HepG2 (cell line): ENCODE results near the gene MAP3K4. TPM values are rescaled to one million over a fixed set of nuclear protein-coding genes. Genes with fewer than 3 reads are reported as not detected.

Experiments
- AKAP8 ChIP-seq: sonication (generic); formaldehyde crosslinking; IDR thresholded peaks from 2 replicates; pipeline ENCODE4 v1.5.1; 2020; ENCODE audit warnings: mild to moderate bottlenecking, missing genetic modification reagents
- ARID5B ChIP-seq: IDR thresholded peaks from 2 replicates; pipeline ENCODE4 v1.4.0; 2020; ENCODE audit warnings: mild to moderate bottlenecking, missing genetic modification reagents
- CBX2 ChIP-seq, 2 experiments: fragments of 200-600 bp in 1 of 2; sonication (generic); formaldehyde crosslinking in 1 of 2; IDR thresholded peaks; 2 replicates each; pipeline versions ENCODE4 v1.7.0 to v1.8.1; 2018 to 2022; ENCODE audit warnings: low read depth in 2 of 2, low read length in 1 of 2, mild to moderate bottlenecking in 1 of 2, missing genetic modification reagents in 1 of 2
- CHCHD3 ChIP-seq: sonication (generic); formaldehyde crosslinking; IDR thresholded peaks from 2 replicates; pipeline ENCODE4 v1.8.0; 2022; ENCODE audit warnings: mild to moderate bottlenecking, missing genetic modification reagents, moderate library complexity
- ERF ChIP-seq: IDR thresholded peaks from 2 replicates; pipeline ENCODE4 v1.6.1; 2018; ENCODE audit warnings: missing biosample characterization, missing genetic modification reagents
- LRRFIP1 ChIP-seq: sonication (generic); formaldehyde crosslinking; conservative IDR thresholded peaks from 2 replicates; pipeline ENCODE4 v1.4.0; 2020; ENCODE audit warnings: missing genetic modification reagents
- MIER3 ChIP-seq: IDR thresholded peaks from 2 replicates; pipeline ENCODE4 v1.6.1; 2016; ENCODE audit warnings: missing compliant biosample characterization, borderline replicate concordance
- NFE2L1 ChIP-seq: sonication (generic); formaldehyde crosslinking; IDR thresholded peaks from 2 replicates; pipeline ENCODE4 v1.4.0; 2020; ENCODE audit warnings: missing genetic modification reagents, mild to moderate bottlenecking, borderline replicate concordance
- TBX3 ChIP-seq: fragments of 450-650 bp; IDR thresholded peaks from 2 replicates; pipeline ENCODE4 v1.6.1; 2017; ENCODE audit warnings: antibody characterized with exemption, mild to moderate bottlenecking, inconsistent platforms, borderline replicate concordance
- ZFP62 ChIP-seq: sonication (generic); formaldehyde crosslinking; IDR thresholded peaks from 2 replicates; pipeline ENCODE4 v1.4.0; 2020; ENCODE audit warnings: missing genetic modification reagents
- ZNF687 ChIP-seq: sonication (generic); formaldehyde crosslinking; IDR thresholded peaks from 2 replicates; pipeline ENCODE4 v1.5.1; 2020; ENCODE audit warnings: mild to moderate bottlenecking, missing genetic modification reagents, moderate library complexity
- ZNF780A ChIP-seq: sonication (generic); formaldehyde crosslinking; IDR thresholded peaks from 2 replicates; pipeline ENCODE4 v1.8.0; 2022; ENCODE audit warnings: mild to moderate bottlenecking, missing genetic modification reagents, moderate library complexity
- ZNF816 ChIP-seq: sonication (generic); formaldehyde crosslinking; IDR thresholded peaks from 2 replicates; pipeline ENCODE4 v1.8.0; 2022; ENCODE audit warnings: missing genetic modification reagents, mild to moderate bottlenecking, borderline replicate concordance
- polyA plus RNA-seq, 8 experiments: library from polyadenylated mRNA; depleted of rRNA in 3 of 8; stranded (reverse) in 7 of 8; unstranded in 1 of 8; fragments of >200 nt; fragmentation: Illumina TruSeq in 4 of 8; extraction: Trizol in 4 of 8; gene quantifications; 2 replicates each; pipeline versions ENCODE4 v1.2.1 to v1.2.3, GENCODE V29; 2011 to 2016; ENCODE audit warnings: low read depth in 4 of 8, missing spikeins in 1 of 8, mixed read lengths in 1 of 8; ENCODE audit not compliant: insufficient read depth in 1 of 8
- total RNA-seq, 5 experiments: library from RNA; depleted of rRNA; stranded (reverse); fragments of >200 nt; fragmentation: Illumina TruSeq; extraction: Trizol; gene quantifications; 2 replicates each; pipeline ENCODE4 v1.2.3, GENCODE V29; 2016; ENCODE audit warnings: low read depth in 1 of 5

The MAP3K4 gene
- total and polyA plus RNA-seq, 2 of the 13 experiments (the other 11 are each of a cell fraction or from before 2014, with no cell fraction given) = 12.9 to 33.6 TPM

- TF ChIP-seq ZNF687 (CRISPR knock-in tag) = peak; percentile 22; the same call in 1 of the 2 replicates
- no peak for TF ChIP-seq AKAP8 (CRISPR knock-in tag)
- no peak for TF ChIP-seq ZNF816 (CRISPR knock-in tag)
- TF ChIP-seq LRRFIP1 (CRISPR knock-in tag) = no peak
- TF ChIP-seq MIER3 (CRISPR knock-in tag) = no peak; the same call in 1 of the 2 replicates
- TF ChIP-seq TBX3 = no peak
- TF ChIP-seq ZFP62 = no peak
- TF ChIP-seq NFE2L1 (CRISPR knock-in tag) = 0 out of 2 replicates have a peak, but pooled peaks have one; percentile 34
- TF ChIP-seq ARID5B = no peak
- TF ChIP-seq ZNF780A (CRISPR knock-in tag) = no peak; the same call in 1 of the 2 replicates
- no peak for TF ChIP-seq CBX2 (IDR thresholded peaks at IDR 0.05; ENCODE audit: low read depth, low read length)
- TF ChIP-seq CBX2 (CRISPR knock-in tag; IDR thresholded peaks at IDR 0.05; ENCODE audit: low read depth) = no peak
- peak; percentile 85; the same call in 1 of the 2 replicates for TF ChIP-seq CHCHD3
- peak; percentile 30; the same call in 1 of the 2 replicates for TF ChIP-seq ERF
Observed at GRCh38 chr6:160992061-160992979, 751 bp downstream of the MAP3K4 start (continued).
